ENCODE measurements around the gene HS1BP3.

DNA sequence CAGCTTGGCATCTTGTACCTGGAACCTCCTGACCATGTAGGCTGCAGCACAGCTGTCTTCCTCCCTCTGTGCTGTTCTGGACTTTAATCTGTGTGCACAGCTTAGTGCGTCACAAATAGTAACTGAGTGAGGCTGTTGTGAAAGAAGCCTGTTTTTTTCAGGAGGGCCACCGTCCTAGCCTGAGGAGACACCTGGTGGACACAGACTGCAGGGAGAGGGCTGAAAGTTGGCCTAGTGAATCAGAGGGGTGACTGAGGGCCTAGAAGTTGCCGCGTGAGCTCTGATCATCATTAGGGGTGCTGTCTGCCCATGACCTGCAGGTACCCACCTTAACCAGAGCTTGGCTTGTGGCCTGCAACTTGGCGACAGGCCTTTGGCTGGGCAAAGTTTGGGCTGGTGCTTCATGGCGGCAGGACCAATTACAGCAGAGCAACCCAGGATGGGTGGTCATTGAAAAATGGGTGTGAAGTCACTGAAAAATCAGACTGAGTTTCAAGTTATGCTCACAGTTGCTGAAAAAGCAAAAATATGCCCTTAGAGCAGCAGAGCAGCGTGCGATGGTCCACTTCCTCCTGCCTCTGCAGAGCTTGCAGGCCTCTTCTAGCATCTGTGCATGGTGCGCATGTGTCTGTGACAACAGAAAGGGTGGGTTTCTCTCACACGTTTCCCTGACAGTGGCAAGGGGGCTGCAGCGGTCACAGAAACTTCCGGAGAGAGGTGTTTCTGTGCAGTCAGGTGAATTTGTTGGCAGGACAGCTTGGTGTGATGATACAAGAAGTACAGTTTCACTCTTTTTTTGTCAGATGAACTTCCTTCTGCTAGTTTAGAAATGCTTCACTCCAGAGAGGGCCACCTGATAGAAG lies 25.7 kb upstream of the HS1BP3 start:
- TF ChIP-seq, protein P1, sequence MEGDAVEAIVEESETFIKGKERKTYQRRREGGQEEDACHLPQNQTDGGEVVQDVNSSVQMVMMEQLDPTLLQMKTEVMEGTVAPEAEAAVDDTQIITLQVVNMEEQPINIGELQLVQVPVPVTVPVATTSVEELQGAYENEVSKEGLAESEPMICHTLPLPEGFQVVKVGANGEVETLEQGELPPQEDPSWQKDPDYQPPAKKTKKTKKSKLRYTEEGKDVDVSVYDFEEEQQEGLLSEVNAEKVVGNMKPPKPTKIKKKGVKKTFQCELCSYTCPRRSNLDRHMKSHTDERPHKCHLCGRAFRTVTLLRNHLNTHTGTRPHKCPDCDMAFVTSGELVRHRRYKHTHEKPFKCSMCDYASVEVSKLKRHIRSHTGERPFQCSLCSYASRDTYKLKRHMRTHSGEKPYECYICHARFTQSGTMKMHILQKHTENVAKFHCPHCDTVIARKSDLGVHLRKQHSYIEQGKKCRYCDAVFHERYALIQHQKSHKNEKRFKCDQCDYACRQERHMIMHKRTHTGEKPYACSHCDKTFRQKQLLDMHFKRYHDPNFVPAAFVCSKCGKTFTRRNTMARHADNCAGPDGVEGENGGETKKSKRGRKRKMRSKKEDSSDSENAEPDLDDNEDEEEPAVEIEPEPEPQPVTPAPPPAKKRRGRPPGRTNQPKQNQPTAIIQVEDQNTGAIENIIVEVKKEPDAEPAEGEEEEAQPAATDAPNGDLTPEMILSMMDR (IDR thresholded peaks at IDR 0.05), result no peak
- no peak for TF ChIP-seq POLR2A (IDR thresholded peaks at IDR 0.05)
